WTC11 (cell line): ENCODE measurements around the gene CYP27C1. TPM values are rescaled to one million over a fixed set of nuclear protein-coding genes. Genes with fewer than 3 reads are reported as not detected.

Experiments
- ATAC-seq: fragments of 200-7000 bp; cut with Tn5 transposase; 2 replicates; pipeline ENCODE4 v1.10.0; 2021; ENCODE audit warnings: mild to moderate bottlenecking, moderate library complexity
- CTCF ChIA-PET: fragments of 300-600 bp; sonication (Branson Sonifier 250); formaldehyde crosslinking; loops from one replicate; lab custom pipeline; 2021; ENCODE audit warnings: antibody characterized with exemption; lab: Charles Lee
- POLR2A ChIA-PET: fragments of 350-600 bp; sonication (Branson Sonifier 250); formaldehyde crosslinking; loops from one replicate; lab custom pipeline; 2021; ENCODE audit warnings: antibody characterized with exemption; lab: Charles Lee
- DNase-seq: peaks from one replicate; pipeline ENCODE4 v3.0.0; 2021; ENCODE audit warnings: low spot score
- H3K27ac Mint-ChIP-seq: 2 replicates; pipeline ENCODE4 v1.8.0; 2021; ENCODE audit warnings: mixed read lengths
- H3K27me3 Mint-ChIP-seq: 2 replicates; pipeline ENCODE4 v1.8.0; 2021; ENCODE audit warnings: low read depth, mild to moderate bottlenecking, moderate library complexity, mixed read lengths
- H3K36me3 Mint-ChIP-seq: 2 replicates; pipeline ENCODE4 v1.8.0; 2021; ENCODE audit warnings: mixed read lengths
- H3K4me1 Mint-ChIP-seq: 2 replicates; pipeline ENCODE4 v1.8.0; 2022; ENCODE audit warnings: mixed read lengths
- H3K4me3 Mint-ChIP-seq: 2 replicates; pipeline ENCODE4 v1.8.0; 2021; ENCODE audit warnings: mild to moderate bottlenecking, moderate library complexity, mixed read lengths
- H3K9me3 Mint-ChIP-seq: 2 replicates; pipeline ENCODE4 v1.8.0; 2021; ENCODE audit warnings: mixed read lengths
- CBFB ChIP-seq: sonication (generic); formaldehyde crosslinking; IDR thresholded peaks from 2 replicates; pipeline ENCODE4 v1.8.1; 2022; ENCODE audit warnings: mild to moderate bottlenecking, low read depth, missing genetic modification reagents
- EMX1 ChIP-seq: fragments of 250-450 bp; sonication (Bioruptor Pico); IDR thresholded peaks from 2 replicates; pipeline ENCODE4 v1.8.0; 2021; ENCODE audit warnings: mild to moderate bottlenecking
- GABPB1 ChIP-seq: sonication (generic); formaldehyde crosslinking; IDR thresholded peaks from 2 replicates; pipeline ENCODE4 v1.8.1; 2023; ENCODE audit warnings: mild to moderate bottlenecking, missing genetic modification reagents
- NFE2L1 ChIP-seq: sonication (generic); formaldehyde crosslinking; IDR thresholded peaks from 2 replicates; pipeline ENCODE4 v1.8.1; 2023; ENCODE audit warnings: missing genetic modification reagents
- SMAD4 ChIP-seq: sonication (generic); formaldehyde crosslinking; IDR thresholded peaks from 2 replicates; pipeline ENCODE4 v1.8.0; 2022; ENCODE audit warnings: mild to moderate bottlenecking, missing genetic modification reagents
- ZNF263 ChIP-seq: sonication (generic); formaldehyde crosslinking; IDR thresholded peaks from 2 replicates; pipeline ENCODE4 v1.8.1; 2022; ENCODE audit warnings: low read depth, mild to moderate bottlenecking, moderate library complexity, missing genetic modification reagents
- total RNA-seq: library from RNA; stranded (reverse); gene quantifications from 3 replicates; pipeline ENCODE4 v1.2.3, GENCODE V29; 2021
- TF ChIP-seq, protein P1 (sequence below): fragments of 200-600 bp; IDR thresholded peaks from 2 replicates; pipeline ENCODE4 v1.8.0; 2022; ENCODE audit warnings: antibody characterized with exemption
- TF ChIP-seq, protein P2 (sequence below): sonication (generic); formaldehyde crosslinking; conservative IDR thresholded peaks from 2 replicates; pipeline ENCODE4 v1.8.1; 2023; ENCODE audit warnings: mild to moderate bottlenecking, low read depth, missing genetic modification reagents, moderate library complexity
- TF ChIP-seq, protein P3 (sequence below): sonication (generic); formaldehyde crosslinking; IDR thresholded peaks from 2 replicates; pipeline ENCODE4 v1.8.1; 2023; ENCODE audit warnings: mild to moderate bottlenecking, missing genetic modification reagents, moderate library complexity
- TF ChIP-seq, protein P4 (sequence below): sonication (generic); formaldehyde crosslinking; IDR thresholded peaks from 2 replicates; pipeline ENCODE4 v1.8.1; 2022; ENCODE audit warnings: low read depth, missing genetic modification reagents, borderline replicate concordance
- TF ChIP-seq, protein P5 (sequence below): sonication (generic); formaldehyde crosslinking; IDR thresholded peaks from 2 replicates; pipeline ENCODE4 v1.8.1; 2023; ENCODE audit warnings: mild to moderate bottlenecking, missing genetic modification reagents, borderline replicate concordance
- TF ChIP-seq, protein P6 (sequence below): fragments of 250-450 bp; sonication (Bioruptor Pico); IDR thresholded peaks from 2 replicates; pipeline ENCODE4 v1.8.0; 2021; ENCODE audit warnings: mild to moderate bottlenecking

CYP27C1 gene
- total RNA-seq, 1 experiment from 2014 or later, result 2.4 TPM

DNA sequence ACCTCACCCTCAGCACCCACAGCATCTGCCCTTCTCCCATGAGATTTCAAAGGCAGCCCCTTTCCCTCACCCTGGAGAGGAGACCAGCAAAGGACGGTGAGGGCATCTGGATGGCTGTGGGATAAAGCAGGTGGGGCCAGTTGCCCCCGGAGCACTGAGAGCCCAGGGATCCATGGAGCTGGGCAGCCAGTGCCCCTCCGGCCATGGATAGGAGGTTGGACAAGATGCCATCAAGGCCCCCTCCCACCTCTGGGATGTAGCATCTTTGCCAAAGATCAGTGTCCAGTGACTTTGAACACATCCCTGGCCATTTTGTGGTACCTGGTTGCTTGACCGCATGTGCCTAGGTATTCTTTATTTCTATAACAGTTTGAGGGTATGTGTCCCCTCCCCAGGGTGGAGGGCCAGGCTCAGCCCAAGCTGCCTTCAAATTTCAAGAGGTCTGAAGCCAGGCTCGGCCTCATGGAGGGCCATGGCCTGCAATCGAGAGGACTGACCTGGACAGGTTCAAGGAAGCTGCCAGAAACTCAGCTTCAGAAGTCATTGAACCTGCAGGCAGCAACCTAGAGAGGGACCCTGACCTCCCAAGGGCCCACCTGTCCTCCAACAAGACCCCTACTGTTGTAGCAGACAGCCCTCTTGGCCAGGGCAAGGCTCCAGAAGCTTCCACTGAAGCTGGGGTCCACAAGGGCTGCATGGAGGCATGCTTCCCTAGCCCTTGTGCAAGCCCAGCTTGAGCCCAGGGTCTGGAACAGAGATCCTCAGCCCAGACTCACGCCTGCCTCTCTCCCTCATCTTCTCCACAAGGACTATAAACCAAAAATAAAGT lies 57.6 kb downstream of the CYP27C1 start:
- TF ChIP-seq, protein P1, sequence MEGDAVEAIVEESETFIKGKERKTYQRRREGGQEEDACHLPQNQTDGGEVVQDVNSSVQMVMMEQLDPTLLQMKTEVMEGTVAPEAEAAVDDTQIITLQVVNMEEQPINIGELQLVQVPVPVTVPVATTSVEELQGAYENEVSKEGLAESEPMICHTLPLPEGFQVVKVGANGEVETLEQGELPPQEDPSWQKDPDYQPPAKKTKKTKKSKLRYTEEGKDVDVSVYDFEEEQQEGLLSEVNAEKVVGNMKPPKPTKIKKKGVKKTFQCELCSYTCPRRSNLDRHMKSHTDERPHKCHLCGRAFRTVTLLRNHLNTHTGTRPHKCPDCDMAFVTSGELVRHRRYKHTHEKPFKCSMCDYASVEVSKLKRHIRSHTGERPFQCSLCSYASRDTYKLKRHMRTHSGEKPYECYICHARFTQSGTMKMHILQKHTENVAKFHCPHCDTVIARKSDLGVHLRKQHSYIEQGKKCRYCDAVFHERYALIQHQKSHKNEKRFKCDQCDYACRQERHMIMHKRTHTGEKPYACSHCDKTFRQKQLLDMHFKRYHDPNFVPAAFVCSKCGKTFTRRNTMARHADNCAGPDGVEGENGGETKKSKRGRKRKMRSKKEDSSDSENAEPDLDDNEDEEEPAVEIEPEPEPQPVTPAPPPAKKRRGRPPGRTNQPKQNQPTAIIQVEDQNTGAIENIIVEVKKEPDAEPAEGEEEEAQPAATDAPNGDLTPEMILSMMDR, result no peak
- no peak for TF ChIP-seq ZNF263 (CRISPR knock-in tag)
- TF ChIP-seq SMAD4 (CRISPR knock-in tag), result no peak
- TF ChIP-seq EMX1 (CRISPR knock-in tag), result no peak
- TF ChIP-seq, protein P2, sequence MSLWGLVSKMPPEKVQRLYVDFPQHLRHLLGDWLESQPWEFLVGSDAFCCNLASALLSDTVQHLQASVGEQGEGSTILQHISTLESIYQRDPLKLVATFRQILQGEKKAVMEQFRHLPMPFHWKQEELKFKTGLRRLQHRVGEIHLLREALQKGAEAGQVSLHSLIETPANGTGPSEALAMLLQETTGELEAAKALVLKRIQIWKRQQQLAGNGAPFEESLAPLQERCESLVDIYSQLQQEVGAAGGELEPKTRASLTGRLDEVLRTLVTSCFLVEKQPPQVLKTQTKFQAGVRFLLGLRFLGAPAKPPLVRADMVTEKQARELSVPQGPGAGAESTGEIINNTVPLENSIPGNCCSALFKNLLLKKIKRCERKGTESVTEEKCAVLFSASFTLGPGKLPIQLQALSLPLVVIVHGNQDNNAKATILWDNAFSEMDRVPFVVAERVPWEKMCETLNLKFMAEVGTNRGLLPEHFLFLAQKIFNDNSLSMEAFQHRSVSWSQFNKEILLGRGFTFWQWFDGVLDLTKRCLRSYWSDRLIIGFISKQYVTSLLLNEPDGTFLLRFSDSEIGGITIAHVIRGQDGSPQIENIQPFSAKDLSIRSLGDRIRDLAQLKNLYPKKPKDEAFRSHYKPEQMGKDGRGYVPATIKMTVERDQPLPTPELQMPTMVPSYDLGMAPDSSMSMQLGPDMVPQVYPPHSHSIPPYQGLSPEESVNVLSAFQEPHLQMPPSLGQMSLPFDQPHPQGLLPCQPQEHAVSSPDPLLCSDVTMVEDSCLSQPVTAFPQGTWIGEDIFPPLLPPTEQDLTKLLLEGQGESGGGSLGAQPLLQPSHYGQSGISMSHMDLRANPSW (CRISPR knock-in tag), result no peak
- TF ChIP-seq, protein P3, sequence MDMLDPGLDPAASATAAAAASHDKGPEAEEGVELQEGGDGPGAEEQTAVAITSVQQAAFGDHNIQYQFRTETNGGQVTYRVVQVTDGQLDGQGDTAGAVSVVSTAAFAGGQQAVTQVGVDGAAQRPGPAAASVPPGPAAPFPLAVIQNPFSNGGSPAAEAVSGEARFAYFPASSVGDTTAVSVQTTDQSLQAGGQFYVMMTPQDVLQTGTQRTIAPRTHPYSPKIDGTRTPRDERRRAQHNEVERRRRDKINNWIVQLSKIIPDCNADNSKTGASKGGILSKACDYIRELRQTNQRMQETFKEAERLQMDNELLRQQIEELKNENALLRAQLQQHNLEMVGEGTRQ, result no peak
- TF ChIP-seq NFE2L1 (CRISPR knock-in tag), result no peak
- TF ChIP-seq, protein P4, sequence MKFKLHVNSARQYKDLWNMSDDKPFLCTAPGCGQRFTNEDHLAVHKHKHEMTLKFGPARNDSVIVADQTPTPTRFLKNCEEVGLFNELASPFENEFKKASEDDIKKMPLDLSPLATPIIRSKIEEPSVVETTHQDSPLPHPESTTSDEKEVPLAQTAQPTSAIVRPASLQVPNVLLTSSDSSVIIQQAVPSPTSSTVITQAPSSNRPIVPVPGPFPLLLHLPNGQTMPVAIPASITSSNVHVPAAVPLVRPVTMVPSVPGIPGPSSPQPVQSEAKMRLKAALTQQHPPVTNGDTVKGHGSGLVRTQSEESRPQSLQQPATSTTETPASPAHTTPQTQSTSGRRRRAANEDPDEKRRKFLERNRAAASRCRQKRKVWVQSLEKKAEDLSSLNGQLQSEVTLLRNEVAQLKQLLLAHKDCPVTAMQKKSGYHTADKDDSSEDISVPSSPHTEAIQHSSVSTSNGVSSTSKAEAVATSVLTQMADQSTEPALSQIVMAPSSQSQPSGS (CRISPR knock-in tag), result no peak
- no peak for TF ChIP-seq GABPB1 (CRISPR knock-in tag)
- TF ChIP-seq, protein P5, sequence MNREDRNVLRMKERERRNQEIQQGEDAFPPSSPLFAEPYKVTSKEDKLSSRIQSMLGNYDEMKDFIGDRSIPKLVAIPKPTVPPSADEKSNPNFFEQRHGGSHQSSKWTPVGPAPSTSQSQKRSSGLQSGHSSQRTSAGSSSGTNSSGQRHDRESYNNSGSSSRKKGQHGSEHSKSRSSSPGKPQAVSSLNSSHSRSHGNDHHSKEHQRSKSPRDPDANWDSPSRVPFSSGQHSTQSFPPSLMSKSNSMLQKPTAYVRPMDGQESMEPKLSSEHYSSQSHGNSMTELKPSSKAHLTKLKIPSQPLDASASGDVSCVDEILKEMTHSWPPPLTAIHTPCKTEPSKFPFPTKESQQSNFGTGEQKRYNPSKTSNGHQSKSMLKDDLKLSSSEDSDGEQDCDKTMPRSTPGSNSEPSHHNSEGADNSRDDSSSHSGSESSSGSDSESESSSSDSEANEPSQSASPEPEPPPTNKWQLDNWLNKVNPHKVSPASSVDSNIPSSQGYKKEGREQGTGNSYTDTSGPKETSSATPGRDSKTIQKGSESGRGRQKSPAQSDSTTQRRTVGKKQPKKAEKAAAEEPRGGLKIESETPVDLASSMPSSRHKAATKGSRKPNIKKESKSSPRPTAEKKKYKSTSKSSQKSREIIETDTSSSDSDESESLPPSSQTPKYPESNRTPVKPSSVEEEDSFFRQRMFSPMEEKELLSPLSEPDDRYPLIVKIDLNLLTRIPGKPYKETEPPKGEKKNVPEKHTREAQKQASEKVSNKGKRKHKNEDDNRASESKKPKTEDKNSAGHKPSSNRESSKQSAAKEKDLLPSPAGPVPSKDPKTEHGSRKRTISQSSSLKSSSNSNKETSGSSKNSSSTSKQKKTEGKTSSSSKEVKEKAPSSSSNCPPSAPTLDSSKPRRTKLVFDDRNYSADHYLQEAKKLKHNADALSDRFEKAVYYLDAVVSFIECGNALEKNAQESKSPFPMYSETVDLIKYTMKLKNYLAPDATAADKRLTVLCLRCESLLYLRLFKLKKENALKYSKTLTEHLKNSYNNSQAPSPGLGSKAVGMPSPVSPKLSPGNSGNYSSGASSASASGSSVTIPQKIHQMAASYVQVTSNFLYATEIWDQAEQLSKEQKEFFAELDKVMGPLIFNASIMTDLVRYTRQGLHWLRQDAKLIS (CRISPR knock-in tag), result no peak
- TF ChIP-seq, protein P6, sequence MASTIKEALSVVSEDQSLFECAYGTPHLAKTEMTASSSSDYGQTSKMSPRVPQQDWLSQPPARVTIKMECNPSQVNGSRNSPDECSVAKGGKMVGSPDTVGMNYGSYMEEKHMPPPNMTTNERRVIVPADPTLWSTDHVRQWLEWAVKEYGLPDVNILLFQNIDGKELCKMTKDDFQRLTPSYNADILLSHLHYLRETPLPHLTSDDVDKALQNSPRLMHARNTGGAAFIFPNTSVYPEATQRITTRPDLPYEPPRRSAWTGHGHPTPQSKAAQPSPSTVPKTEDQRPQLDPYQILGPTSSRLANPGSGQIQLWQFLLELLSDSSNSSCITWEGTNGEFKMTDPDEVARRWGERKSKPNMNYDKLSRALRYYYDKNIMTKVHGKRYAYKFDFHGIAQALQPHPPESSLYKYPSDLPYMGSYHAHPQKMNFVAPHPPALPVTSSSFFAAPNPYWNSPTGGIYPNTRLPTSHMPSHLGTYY, result no peak
- no peak for TF ChIP-seq CBFB
- H3K27me3 Mint-ChIP-seq, result no peaks in the 10 kb centered on the region
- CTCF ChIA-PET, result interaction anchor here (1.3 to 1.9 kb wide), 2 partner anchors 35 to 95 kb away, joined by 5 to 9 read pairs; no protein-coding TSS in a partner anchor

More for the DNA sequence above, 57.6 kb downstream of the CYP27C1 start:
- no peaks in the 10 kb centered on the region for H3K36me3 Mint-ChIP-seq
- POLR2A ChIA-PET, result no interaction called here
- no peak overlapping the region for H3K4me3 Mint-ChIP-seq
- no peaks in the 10 kb centered on the region for H3K9me3 Mint-ChIP-seq
- peaks cover 29% of the 10 kb centered on the region for H3K4me1 Mint-ChIP-seq
- DNase-seq (no peak), ATAC-seq (no peak)
- no peak overlapping the region for H3K27ac Mint-ChIP-seq
